ENCODE data around the gene NHLRC4. TPM values are rescaled to one million over a fixed set of nuclear protein-coding genes. Genes with fewer than 3 reads are reported as not detected.

The NHLRC4 gene
- polyA plus RNA-seq, 1 of the 3 experiments (the other 2 are of a cell fraction) = 0.69 TPM

GRCh38 chr16:518858-519257, 47.9 kb upstream of the NHLRC4 start (continued):
- TF ChIP-seq POLR2AphosphoS5 (IDR thresholded peaks at IDR 0.05; ENCODE audit: low read depth, low read length) = no peak
- no peak for TF ChIP-seq FOSL2 (IDR thresholded peaks at IDR 0.05; ENCODE audit: borderline replicate concordance, low read depth)

GRCh38 chr16:519425-519824, 47.4 kb upstream of the NHLRC4 start:
- WGBS (ENCODE audit: low lambda C conversion rate) = 93% methylated on average over 14 of the region's 19 CpGs
- Histone ChIP-seq H3K27me3 (ENCODE audit: insufficient read depth) (no peaks in the 10 kb centered on the region), H3K9me2 (no peaks in the 10 kb centered on the region), H4K20me1 (ENCODE audit: insufficient read depth) (peaks cover 1% of the 10 kb centered on the region; the same call in 1 of the 2 replicates), H3K4me1 (ENCODE audit: control insufficient read depth in 1 of 2, insufficient read depth in 2 of 2, low read depth in 1 of 2, low read length in 1 of 2) (no peaks in the 10 kb centered on the region; a peak in 1 of 4 replicates), H3K9me3 (no peaks in the 10 kb centered on the region), H2AFZ (ENCODE audit: low read depth) (no peak overlapping the region), H3K4me3 (ENCODE audit: low read depth in 2 of 2, low read length in 1 of 2) (no peak overlapping the region), H3K36me3 (replicated peaks in 1 of 2; ENCODE audit: control insufficient read depth in 1 of 2, insufficient read depth in 2 of 2, low read length in 1 of 2) (peaks cover 0 to 34% of the 10 kb centered on the region in 2 experiments), H3K79me2 (ENCODE audit: insufficient read depth) (peaks cover 3% of the 10 kb centered on the region; the same call in 1 of the 2 replicates), H3K4me2 (no peak overlapping the region), H3K27ac (ENCODE audit: low read depth in 2 of 2, low read length in 1 of 2) (no peak overlapping the region), H3F3A (replicated peaks; ENCODE audit: insufficient read depth) (no peaks in the 10 kb centered on the region), H3K9ac (no peak overlapping the region)
- ChIA-PET POLR2A (interaction anchor here (1.1 kb wide), 1 partner anchor 22 kb away, joined by 4 read pairs; no protein-coding TSS in a partner anchor), CTCF (interaction anchor here (0.9 kb wide), 1 partner anchor 66 kb away, joined by 3 read pairs; no protein-coding TSS in a partner anchor)
- no peak for TF ChIP-seq GATA2 (CRISPR knock-in tag; IDR thresholded peaks at IDR 0.05)
- TF ChIP-seq NRF1 (IDR thresholded peaks at IDR 0.05; ENCODE audit: low read depth, low read length) = no peak
- TF ChIP-seq GABPA (IDR thresholded peaks at IDR 0.05; ENCODE audit: low read depth) = no peak
- TF ChIP-seq NFIC (IDR thresholded peaks at IDR 0.05; ENCODE audit: borderline replicate concordance) = no peak
- TF ChIP-seq JUND (IDR thresholded peaks at IDR 0.05) = no peak
- no peak for TF ChIP-seq REST (IDR thresholded peaks at IDR 0.05; ENCODE audit: low read depth, low read length)
- no peak for TF ChIP-seq RXRA (IDR thresholded peaks at IDR 0.05; ENCODE audit: borderline replicate concordance, low read depth)
- no peak for TF ChIP-seq FOXM1 (IDR thresholded peaks at IDR 0.05; ENCODE audit: low read depth)
- no peak for TF ChIP-seq YY1 (IDR thresholded peaks at IDR 0.05; ENCODE audit: low read depth)
- TF ChIP-seq SIN3A (IDR thresholded peaks at IDR 0.05; ENCODE audit: borderline replicate concordance, low read depth, low read length) = no peak
- no peak for TF ChIP-seq USF2 (IDR thresholded peaks at IDR 0.05; ENCODE audit: borderline replicate concordance, low read depth, low read length)
- TF ChIP-seq CTCF (IDR thresholded peaks at IDR 0.05) = no peak
- DNase-seq = no peak
